Peyer's patch (tissue), 4 donors: ENCODE results near the gene NKX6-2.

Source experiments
- POLR2A ChIP-seq, 2 donors: fragments of 450-650 bp; IDR thresholded peaks; one replicate each; pipeline ENCODE4 v1.5.1; 2017; ENCODE audit warnings: antibody characterized with exemption in 2 of 2, mild to moderate bottlenecking in 2 of 2, moderate library complexity in 2 of 2
- TF ChIP-seq, protein P1 (sequence below), 6 experiments: fragments of 450-650 bp in 4 of 6; fragments of 200-600 bp in 2 of 6; sonication (generic) in 1 of 6; IDR thresholded peaks; one replicate each; pipeline ENCODE4 v1.5.1; 2017 to 2019; ENCODE audit warnings: antibody characterized with exemption in 6 of 6, mild to moderate bottlenecking in 3 of 6, moderate library complexity in 1 of 6

DNA sequence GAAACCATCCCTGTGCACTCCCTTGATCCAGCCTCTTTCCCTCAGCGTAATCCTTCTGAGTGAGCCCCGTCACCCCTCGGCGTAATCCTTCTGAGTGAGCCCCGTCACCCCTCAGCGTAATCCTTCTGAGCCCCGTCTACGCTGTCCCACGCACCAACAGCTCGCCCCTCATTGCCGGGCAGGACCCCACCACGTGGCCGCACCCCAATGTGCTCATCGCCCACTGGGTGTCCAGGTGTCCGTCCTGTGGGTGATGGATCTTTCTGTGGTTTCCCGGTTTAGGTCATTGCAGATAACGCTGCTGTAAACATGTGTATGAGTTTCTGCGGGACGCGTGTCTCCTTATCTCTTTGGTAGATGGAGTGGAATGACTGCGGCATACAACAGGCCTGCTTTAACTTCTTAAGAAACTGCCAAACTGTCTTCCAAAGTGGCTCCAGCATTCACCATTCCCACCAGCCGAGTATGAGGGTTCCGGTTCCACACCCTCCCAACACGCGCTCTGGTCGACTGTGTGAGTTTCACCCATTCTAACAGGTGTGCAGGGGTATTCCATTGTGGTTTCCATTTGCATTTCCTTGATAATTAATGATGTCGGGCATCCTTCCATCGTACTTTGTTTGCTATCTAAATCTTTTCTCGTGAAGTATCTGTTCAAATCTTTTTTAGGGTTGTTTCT lies 42.1 kb upstream of the NKX6-2 start:
- TF ChIP-seq, protein P1, sequence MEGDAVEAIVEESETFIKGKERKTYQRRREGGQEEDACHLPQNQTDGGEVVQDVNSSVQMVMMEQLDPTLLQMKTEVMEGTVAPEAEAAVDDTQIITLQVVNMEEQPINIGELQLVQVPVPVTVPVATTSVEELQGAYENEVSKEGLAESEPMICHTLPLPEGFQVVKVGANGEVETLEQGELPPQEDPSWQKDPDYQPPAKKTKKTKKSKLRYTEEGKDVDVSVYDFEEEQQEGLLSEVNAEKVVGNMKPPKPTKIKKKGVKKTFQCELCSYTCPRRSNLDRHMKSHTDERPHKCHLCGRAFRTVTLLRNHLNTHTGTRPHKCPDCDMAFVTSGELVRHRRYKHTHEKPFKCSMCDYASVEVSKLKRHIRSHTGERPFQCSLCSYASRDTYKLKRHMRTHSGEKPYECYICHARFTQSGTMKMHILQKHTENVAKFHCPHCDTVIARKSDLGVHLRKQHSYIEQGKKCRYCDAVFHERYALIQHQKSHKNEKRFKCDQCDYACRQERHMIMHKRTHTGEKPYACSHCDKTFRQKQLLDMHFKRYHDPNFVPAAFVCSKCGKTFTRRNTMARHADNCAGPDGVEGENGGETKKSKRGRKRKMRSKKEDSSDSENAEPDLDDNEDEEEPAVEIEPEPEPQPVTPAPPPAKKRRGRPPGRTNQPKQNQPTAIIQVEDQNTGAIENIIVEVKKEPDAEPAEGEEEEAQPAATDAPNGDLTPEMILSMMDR (IDR thresholded peaks at IDR 0.05) = no peak
- TF ChIP-seq POLR2A (IDR thresholded peaks at IDR 0.05) = no peak
